Panc1 (cell line): ENCODE data around the gene PDE11A.

ENCODE experiments used
- CTCF ChIP-seq: fragments of 450-650 bp; IDR thresholded peaks from 2 replicates; pipeline ENCODE4 v1.5.1; 2017; ENCODE audit warnings: mild to moderate bottlenecking
- POLR2AphosphoS5 ChIP-seq: IDR thresholded peaks from 2 replicates; pipeline ENCODE4 v1.6.1; 2012; ENCODE audit warnings: mild to moderate bottlenecking, low read depth, low read length, moderate library complexity

- no peak for TF ChIP-seq CTCF
- TF ChIP-seq POLR2AphosphoS5, result no peak
These were observed 186.6 kb downstream of the PDE11A start for GRCh38 chr2:177885828-177886466.
